ENCODE data around the gene LMO7.
"Not testable (repeated sequence)": the region's sequence is repeated elsewhere in the genome, so short reads cannot be mapped to it uniquely, and the experiment has no call there.

Gene LMO7

GRCh38 chr13:75643693-75644092 lies 7.6 kb downstream of the LMO7 start:
- no peak overlapping the region for H3K27ac ChIP-seq
- H3K4me3 ChIP-seq: no peak overlapping the region

GRCh38 chr13:75645141-75645540 lies 9.0 kb downstream of the LMO7 start:
- no peak overlapping the region for H3K4me3 ChIP-seq
- no peak overlapping the region for H3K27ac ChIP-seq

GRCh38 chr13:75647126-75647784 lies 11.1 kb downstream of the LMO7 start:
- no peak overlapping the region for H3K4me3 ChIP-seq
- peak overlapping the region in 1 of 21 experiments; percentile 39 for H3K27ac ChIP-seq

GRCh38 chr13:75648446-75648845 lies 12.3 kb downstream of the LMO7 start:
- no peak overlapping the region for H3K4me3 ChIP-seq
- H3K27ac ChIP-seq: peak overlapping the region in 1 of 21 experiments; percentile 36

GRCh38 chr13:75651013-75651412 lies 14.9 kb downstream of the LMO7 start:
- Histone ChIP-seq H3K4me3 (no peak overlapping the region), H3K27ac (no peak overlapping the region)

- no peak overlapping the region for H3K27ac ChIP-seq
- no peak overlapping the region for H3K4me3 ChIP-seq
These were observed 16.6 kb downstream of the LMO7 start for GRCh38 chr13:75652726-75653125.

GRCh38 chr13:75656425-75656989 lies 20.4 kb downstream of the LMO7 start:
- Histone ChIP-seq H3K4me3 (no peak overlapping the region), H3K27ac (no peak overlapping the region)

- Histone ChIP-seq H3K4me3 (no peak overlapping the region), H3K27ac (no peak overlapping the region)
These were observed 21.0 kb downstream of the LMO7 start for GRCh38 chr13:75657111-75657510.

- no peak overlapping the region for H3K27ac ChIP-seq
These were observed 24.6 kb downstream of the LMO7 start for GRCh38 chr13:75660694-75661093.

GRCh38 chr13:75661443-75661842 lies 25.3 kb downstream of the LMO7 start:
- no peak overlapping the region for H3K4me3 ChIP-seq
- H3K27ac ChIP-seq: no peak overlapping the region

More at GRCh38 chr13:75660694-75661093, 24.6 kb downstream of the LMO7 start:
- no peak overlapping the region for H3K4me3 ChIP-seq

GRCh38 chr13:75666646-75667351 lies 30.7 kb downstream of the LMO7 start:
- H3K4me3 ChIP-seq: no peak overlapping the region
- no peak overlapping the region for H3K27ac ChIP-seq

GRCh38 chr13:75669706-75670105 lies 33.6 kb downstream of the LMO7 start:
- no peak overlapping the region for H3K27ac ChIP-seq
- H3K4me3 ChIP-seq: no peak overlapping the region

GRCh38 chr13:75670496-75670895 lies 34.4 kb downstream of the LMO7 start:
- Histone ChIP-seq H3K4me3 (no peak overlapping the region), H3K27ac (no peak overlapping the region)

GRCh38 chr13:75675421-75675820 lies 39.3 kb downstream of the LMO7 start:
- Histone ChIP-seq H3K27ac (peak overlapping the region in 1 of 21 experiments; percentile 7), H3K4me3 (no peak overlapping the region)

GRCh38 chr13:75679459-75679858 lies 43.3 kb downstream of the LMO7 start:
- Histone ChIP-seq H3K27ac (peak overlapping the region in 1 of 21 experiments; percentile 31), H3K4me3 (no peak overlapping the region)

GRCh38 chr13:75680251-75680650 lies 44.1 kb downstream of the LMO7 start:
- not testable (repeated sequence) for H3K4me3 ChIP-seq, H3K27ac ChIP-seq

GRCh38 chr13:75682326-75682725 lies 46.2 kb downstream of the LMO7 start:
- Histone ChIP-seq H3K4me3 (no peak overlapping the region), H3K27ac (no peak overlapping the region)

- Histone ChIP-seq H3K4me3 (no peak overlapping the region), H3K27ac (peak overlapping the region in 8 of 21 experiments; percentile 8 to 55 (median 34))
These were observed 49.1 kb downstream of the LMO7 start for GRCh38 chr13:75685239-75685697.

- H3K4me3 ChIP-seq: no peak overlapping the region
- no peak overlapping the region for H3K27ac ChIP-seq
These were observed 51.1 kb downstream of the LMO7 start for GRCh38 chr13:75687150-75687763.

GRCh38 chr13:75689686-75690085 lies 53.6 kb downstream of the LMO7 start:
- Histone ChIP-seq H3K4me3 (no peak overlapping the region), H3K27ac (no peak overlapping the region)

- H3K27ac ChIP-seq: no peak overlapping the region
These were observed 54.5 kb downstream of the LMO7 start for GRCh38 chr13:75690607-75691006.

More at GRCh38 chr13:75690607-75691006, 54.5 kb downstream of the LMO7 start:
- no peak overlapping the region for H3K4me3 ChIP-seq

Measured in skin epidermis (tissue), 12 donors.